GM23338 (cell line): ENCODE results near the gene GLG1. TPM values are rescaled to one million over a fixed set of nuclear protein-coding genes. Genes with fewer than 3 reads are reported as not detected.

Experiments
- ATAC-seq: fragments of 200-7000 bp; cut with Tn5 transposase; 3 replicates; pipeline ENCODE4 v1.9.1; 2020
- DNase-seq: peaks from one replicate; pipeline ENCODE4 v3.0.0-alpha.2; 2015; ENCODE audit warnings: low spot score
- H2AFZ ChIP-seq: fragments of 200-600 bp; sonication (generic); 2 replicates; pipeline ENCODE4 v1.8.0; 2016; ENCODE audit warnings: antibody characterized with exemption, mild to moderate bottlenecking, moderate library complexity
- H3F3A ChIP-seq: fragments of 200-600 bp; sonication (generic); replicated peaks from 2 replicates; pipeline ENCODE4 v1.8.0; 2017; ENCODE audit warnings: antibody characterized with exemption, mixed run types, low read depth
- H3K27ac ChIP-seq: fragments of 200-600 bp; sonication (generic); 2 replicates; pipeline ENCODE4 v1.6.1; 2016; ENCODE audit warnings: low read depth
- H3K27me3 ChIP-seq: fragments of 200-600 bp; sonication (generic); 2 replicates; pipeline ENCODE4 v1.8.0; 2016; ENCODE audit warnings: mild to moderate bottlenecking, mixed run types, moderate library complexity; ENCODE audit not compliant: insufficient read depth
- H3K36me3 ChIP-seq: fragments of 200-600 bp; sonication (generic); 2 replicates; pipeline ENCODE4 v1.8.0; 2016; ENCODE audit warnings: mild to moderate bottlenecking; ENCODE audit not compliant: insufficient read depth
- H3K4me1 ChIP-seq: fragments of 200-600 bp; sonication (generic); 2 replicates; pipeline ENCODE4 v1.8.0; 2016; ENCODE audit warnings: mild to moderate bottlenecking, moderate library complexity; ENCODE audit not compliant: insufficient read depth
- H3K4me2 ChIP-seq: fragments of 200-600 bp; sonication (generic); 2 replicates; pipeline ENCODE4 v1.7.1; 2017; ENCODE audit warnings: mixed run types
- H3K4me3 ChIP-seq: fragments of 200-600 bp; sonication (generic); 2 replicates; pipeline ENCODE4 v1.6.1; 2016; ENCODE audit warnings: mixed run types
- H3K79me2 ChIP-seq: fragments of 200-600 bp; sonication (generic); replicated peaks from 2 replicates; pipeline ENCODE4 v1.8.0; 2017; ENCODE audit warnings: mild to moderate bottlenecking; ENCODE audit not compliant: insufficient read depth
- H3K9me2 ChIP-seq: fragments of 200-600 bp; sonication (generic); 2 replicates; pipeline ENCODE4 v1.8.0; 2017; ENCODE audit not compliant: insufficient read depth
- H4K20me1 ChIP-seq: fragments of 200-600 bp; sonication (generic); replicated peaks from 2 replicates; pipeline ENCODE4 v1.8.0; 2017; ENCODE audit warnings: mild to moderate bottlenecking; ENCODE audit not compliant: insufficient read depth
- H3K27ac Mint-ChIP-seq: 2 replicates; pipeline ENCODE4 v1.8.0; 2020; ENCODE audit warnings: inconsistent platforms, mild to moderate bottlenecking, moderate library complexity, mixed read lengths
- H3K27me3 Mint-ChIP-seq: 3 replicates; pipeline ENCODE4 v1.8.0; 2022; ENCODE audit warnings: low read depth, mild to moderate bottlenecking, moderate library complexity, mixed read lengths, inconsistent platforms; ENCODE audit not compliant: insufficient read depth, poor library complexity
- H3K36me3 Mint-ChIP-seq: 3 replicates; pipeline ENCODE4 v1.8.0; 2021; ENCODE audit warnings: low read depth, mild to moderate bottlenecking, inconsistent platforms, moderate library complexity, mixed read lengths
- H3K4me1 Mint-ChIP-seq: 3 replicates; pipeline ENCODE4 v1.8.0; 2020; ENCODE audit warnings: mild to moderate bottlenecking, inconsistent platforms, mixed read lengths
- H3K4me3 Mint-ChIP-seq: 3 replicates; pipeline ENCODE4 v1.8.0; 2021; ENCODE audit warnings: moderate library complexity, mild to moderate bottlenecking, inconsistent platforms, mixed read lengths
- H3K9me3 Mint-ChIP-seq: 3 replicates; pipeline ENCODE4 v1.8.0; 2020; ENCODE audit warnings: moderate library complexity, mild to moderate bottlenecking, inconsistent platforms, mixed read lengths
- CREB1 ChIP-seq: fragments of 250-450 bp; sonication (Bioruptor Pico); IDR thresholded peaks from 2 replicates; pipeline ENCODE4 v1.5.0; 2020; ENCODE audit warnings: low read depth, mild to moderate bottlenecking, moderate library complexity
- EZH2 ChIP-seq: fragments of 200-600 bp; sonication (generic); IDR thresholded peaks from one replicate; pipeline ENCODE4 v1.8.0; 2017; ENCODE audit warnings: antibody characterized with exemption, mild to moderate bottlenecking, low read depth; ENCODE audit not compliant: unreplicated experiment
- EZH2phosphoT487 ChIP-seq: fragments of 200-600 bp; sonication (generic); IDR thresholded peaks from one replicate; pipeline ENCODE4 v1.8.1; 2018; ENCODE audit warnings: antibody characterized with exemption; ENCODE audit not compliant: unreplicated experiment
- NANOG ChIP-seq: IDR thresholded peaks from 2 replicates; pipeline ENCODE4 v1.6.1; 2016; ENCODE audit warnings: antibody characterized with exemption, borderline replicate concordance
- POLR2AphosphoS5 ChIP-seq: IDR thresholded peaks from 2 replicates; pipeline ENCODE4 v1.6.1; 2016; ENCODE audit warnings: antibody characterized with exemption, low read depth
- STAT1 ChIP-seq: IDR thresholded peaks from one replicate; pipeline ENCODE4 v1.6.1; 2016; ENCODE audit warnings: antibody characterized with exemption; ENCODE audit not compliant: unreplicated experiment
- ZNF331 ChIP-seq: fragments of 250-450 bp; sonication (Bioruptor Pico); IDR thresholded peaks from 2 replicates; pipeline ENCODE4 v1.5.0; 2020; ENCODE audit warnings: low read depth, mild to moderate bottlenecking, moderate library complexity
- polyA plus RNA-seq: library from polyadenylated mRNA; unstranded; fragments of >200 nt; fragmentation: Nextera tagmentation; extraction: Ambion mirVana; gene quantifications from 2 replicates; pipeline ENCODE4 v1.2.1, GENCODE V29; 2016
- total RNA-seq: library from RNA; depleted of rRNA; stranded (reverse); fragments of >200 nt; shearing (Covaris generic); gene quantifications from 2 replicates; pipeline ENCODE4 v1.2.3, GENCODE V29; 2014
- TF ChIP-seq, protein P1 (sequence below): IDR thresholded peaks from one replicate; pipeline ENCODE4 v1.6.1; 2018; ENCODE audit warnings: antibody characterized with exemption; ENCODE audit not compliant: unreplicated experiment
- TF ChIP-seq, protein P2 (sequence below): IDR thresholded peaks from 2 replicates; pipeline ENCODE4 v1.6.1; 2016; ENCODE audit warnings: antibody characterized with exemption
- TF ChIP-seq, protein P3 (sequence below), 2 experiments: fragments of 200-600 bp in 1 of 2; sonication (generic) in 1 of 2; conservative IDR thresholded peaks; 2 replicates each; pipeline versions ENCODE4 v1.5.1 to v1.6.1; 2016 to 2017; ENCODE audit warnings: antibody characterized with exemption in 2 of 2, low read depth in 2 of 2, mild to moderate bottlenecking in 2 of 2, moderate library complexity in 1 of 2
- TF ChIP-seq, protein P4 (sequence below): fragments of 250-450 bp; sonication (Bioruptor Pico); IDR thresholded peaks from 2 replicates; pipeline ENCODE4 v1.5.0; 2020; ENCODE audit warnings: mild to moderate bottlenecking, moderate library complexity

The GLG1 gene
- total and polyA plus RNA-seq, 2 experiments from 2014 or later, result 61.2 to 211 TPM

DNA sequence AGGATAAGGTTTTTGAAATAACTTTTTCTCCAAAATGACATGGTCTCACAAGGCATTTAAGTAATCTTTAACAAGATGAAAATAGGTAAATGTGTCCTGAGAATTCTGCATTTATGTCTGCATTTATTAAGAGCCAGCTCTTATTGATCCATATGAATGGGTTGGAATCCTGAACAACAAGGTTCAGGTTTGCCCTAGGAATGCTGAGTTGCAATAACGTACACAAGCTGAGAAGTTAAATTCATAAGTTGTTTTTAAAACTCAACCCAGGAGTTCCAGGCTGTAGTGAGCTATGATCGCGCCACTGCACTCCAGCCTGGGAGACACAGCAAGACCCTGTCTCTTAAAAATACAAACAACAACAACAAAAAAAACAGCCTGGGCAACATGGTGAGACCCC lies 28.1 kb downstream of the GLG1 start:
- no peak for DNase-seq
- peaks cover under 1% of the 10 kb centered on the region; the same call in 1 of the 2 replicates for H3K4me1 ChIP-seq
- no peak for ATAC-seq
- H3K27ac Mint-ChIP-seq, result no peak overlapping the region
- H3K4me3 ChIP-seq, result no peak overlapping the region
- H3K4me1 Mint-ChIP-seq, result peaks cover 8% of the 10 kb centered on the region
- H3K9me2 ChIP-seq, result no peaks in the 10 kb centered on the region
- H3K27me3 Mint-ChIP-seq, result peaks cover 5% of the 10 kb centered on the region
- no peaks in the 10 kb centered on the region for H3K9me3 Mint-ChIP-seq
- H3K36me3 Mint-ChIP-seq, result no peaks in the 10 kb centered on the region
- TF ChIP-seq ZNF331 (CRISPR knock-in tag), result no peak
- no peak for TF ChIP-seq CREB1
- TF ChIP-seq, protein P1, sequence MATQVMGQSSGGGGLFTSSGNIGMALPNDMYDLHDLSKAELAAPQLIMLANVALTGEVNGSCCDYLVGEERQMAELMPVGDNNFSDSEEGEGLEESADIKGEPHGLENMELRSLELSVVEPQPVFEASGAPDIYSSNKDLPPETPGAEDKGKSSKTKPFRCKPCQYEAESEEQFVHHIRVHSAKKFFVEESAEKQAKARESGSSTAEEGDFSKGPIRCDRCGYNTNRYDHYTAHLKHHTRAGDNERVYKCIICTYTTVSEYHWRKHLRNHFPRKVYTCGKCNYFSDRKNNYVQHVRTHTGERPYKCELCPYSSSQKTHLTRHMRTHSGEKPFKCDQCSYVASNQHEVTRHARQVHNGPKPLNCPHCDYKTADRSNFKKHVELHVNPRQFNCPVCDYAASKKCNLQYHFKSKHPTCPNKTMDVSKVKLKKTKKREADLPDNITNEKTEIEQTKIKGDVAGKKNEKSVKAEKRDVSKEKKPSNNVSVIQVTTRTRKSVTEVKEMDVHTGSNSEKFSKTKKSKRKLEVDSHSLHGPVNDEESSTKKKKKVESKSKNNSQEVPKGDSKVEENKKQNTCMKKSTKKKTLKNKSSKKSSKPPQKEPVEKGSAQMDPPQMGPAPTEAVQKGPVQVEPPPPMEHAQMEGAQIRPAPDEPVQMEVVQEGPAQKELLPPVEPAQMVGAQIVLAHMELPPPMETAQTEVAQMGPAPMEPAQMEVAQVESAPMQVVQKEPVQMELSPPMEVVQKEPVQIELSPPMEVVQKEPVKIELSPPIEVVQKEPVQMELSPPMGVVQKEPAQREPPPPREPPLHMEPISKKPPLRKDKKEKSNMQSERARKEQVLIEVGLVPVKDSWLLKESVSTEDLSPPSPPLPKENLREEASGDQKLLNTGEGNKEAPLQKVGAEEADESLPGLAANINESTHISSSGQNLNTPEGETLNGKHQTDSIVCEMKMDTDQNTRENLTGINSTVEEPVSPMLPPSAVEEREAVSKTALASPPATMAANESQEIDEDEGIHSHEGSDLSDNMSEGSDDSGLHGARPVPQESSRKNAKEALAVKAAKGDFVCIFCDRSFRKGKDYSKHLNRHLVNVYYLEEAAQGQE, result no peak
- no peak for TF ChIP-seq POLR2AphosphoS5
- TF ChIP-seq EZH2phosphoT487, result no peak
- TF ChIP-seq, protein P2, sequence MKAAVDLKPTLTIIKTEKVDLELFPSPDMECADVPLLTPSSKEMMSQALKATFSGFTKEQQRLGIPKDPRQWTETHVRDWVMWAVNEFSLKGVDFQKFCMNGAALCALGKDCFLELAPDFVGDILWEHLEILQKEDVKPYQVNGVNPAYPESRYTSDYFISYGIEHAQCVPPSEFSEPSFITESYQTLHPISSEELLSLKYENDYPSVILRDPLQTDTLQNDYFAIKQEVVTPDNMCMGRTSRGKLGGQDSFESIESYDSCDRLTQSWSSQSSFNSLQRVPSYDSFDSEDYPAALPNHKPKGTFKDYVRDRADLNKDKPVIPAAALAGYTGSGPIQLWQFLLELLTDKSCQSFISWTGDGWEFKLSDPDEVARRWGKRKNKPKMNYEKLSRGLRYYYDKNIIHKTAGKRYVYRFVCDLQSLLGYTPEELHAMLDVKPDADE, result no peak
- no peak for TF ChIP-seq EZH2
- TF ChIP-seq STAT1, result no peak
- TF ChIP-seq NANOG, result no peak
- TF ChIP-seq, protein P3, sequence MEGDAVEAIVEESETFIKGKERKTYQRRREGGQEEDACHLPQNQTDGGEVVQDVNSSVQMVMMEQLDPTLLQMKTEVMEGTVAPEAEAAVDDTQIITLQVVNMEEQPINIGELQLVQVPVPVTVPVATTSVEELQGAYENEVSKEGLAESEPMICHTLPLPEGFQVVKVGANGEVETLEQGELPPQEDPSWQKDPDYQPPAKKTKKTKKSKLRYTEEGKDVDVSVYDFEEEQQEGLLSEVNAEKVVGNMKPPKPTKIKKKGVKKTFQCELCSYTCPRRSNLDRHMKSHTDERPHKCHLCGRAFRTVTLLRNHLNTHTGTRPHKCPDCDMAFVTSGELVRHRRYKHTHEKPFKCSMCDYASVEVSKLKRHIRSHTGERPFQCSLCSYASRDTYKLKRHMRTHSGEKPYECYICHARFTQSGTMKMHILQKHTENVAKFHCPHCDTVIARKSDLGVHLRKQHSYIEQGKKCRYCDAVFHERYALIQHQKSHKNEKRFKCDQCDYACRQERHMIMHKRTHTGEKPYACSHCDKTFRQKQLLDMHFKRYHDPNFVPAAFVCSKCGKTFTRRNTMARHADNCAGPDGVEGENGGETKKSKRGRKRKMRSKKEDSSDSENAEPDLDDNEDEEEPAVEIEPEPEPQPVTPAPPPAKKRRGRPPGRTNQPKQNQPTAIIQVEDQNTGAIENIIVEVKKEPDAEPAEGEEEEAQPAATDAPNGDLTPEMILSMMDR (conservative IDR thresholded peaks at IDR 0.05; ENCODE audit: low read depth in 2 of 2), result no peak
- TF ChIP-seq, protein P4, sequence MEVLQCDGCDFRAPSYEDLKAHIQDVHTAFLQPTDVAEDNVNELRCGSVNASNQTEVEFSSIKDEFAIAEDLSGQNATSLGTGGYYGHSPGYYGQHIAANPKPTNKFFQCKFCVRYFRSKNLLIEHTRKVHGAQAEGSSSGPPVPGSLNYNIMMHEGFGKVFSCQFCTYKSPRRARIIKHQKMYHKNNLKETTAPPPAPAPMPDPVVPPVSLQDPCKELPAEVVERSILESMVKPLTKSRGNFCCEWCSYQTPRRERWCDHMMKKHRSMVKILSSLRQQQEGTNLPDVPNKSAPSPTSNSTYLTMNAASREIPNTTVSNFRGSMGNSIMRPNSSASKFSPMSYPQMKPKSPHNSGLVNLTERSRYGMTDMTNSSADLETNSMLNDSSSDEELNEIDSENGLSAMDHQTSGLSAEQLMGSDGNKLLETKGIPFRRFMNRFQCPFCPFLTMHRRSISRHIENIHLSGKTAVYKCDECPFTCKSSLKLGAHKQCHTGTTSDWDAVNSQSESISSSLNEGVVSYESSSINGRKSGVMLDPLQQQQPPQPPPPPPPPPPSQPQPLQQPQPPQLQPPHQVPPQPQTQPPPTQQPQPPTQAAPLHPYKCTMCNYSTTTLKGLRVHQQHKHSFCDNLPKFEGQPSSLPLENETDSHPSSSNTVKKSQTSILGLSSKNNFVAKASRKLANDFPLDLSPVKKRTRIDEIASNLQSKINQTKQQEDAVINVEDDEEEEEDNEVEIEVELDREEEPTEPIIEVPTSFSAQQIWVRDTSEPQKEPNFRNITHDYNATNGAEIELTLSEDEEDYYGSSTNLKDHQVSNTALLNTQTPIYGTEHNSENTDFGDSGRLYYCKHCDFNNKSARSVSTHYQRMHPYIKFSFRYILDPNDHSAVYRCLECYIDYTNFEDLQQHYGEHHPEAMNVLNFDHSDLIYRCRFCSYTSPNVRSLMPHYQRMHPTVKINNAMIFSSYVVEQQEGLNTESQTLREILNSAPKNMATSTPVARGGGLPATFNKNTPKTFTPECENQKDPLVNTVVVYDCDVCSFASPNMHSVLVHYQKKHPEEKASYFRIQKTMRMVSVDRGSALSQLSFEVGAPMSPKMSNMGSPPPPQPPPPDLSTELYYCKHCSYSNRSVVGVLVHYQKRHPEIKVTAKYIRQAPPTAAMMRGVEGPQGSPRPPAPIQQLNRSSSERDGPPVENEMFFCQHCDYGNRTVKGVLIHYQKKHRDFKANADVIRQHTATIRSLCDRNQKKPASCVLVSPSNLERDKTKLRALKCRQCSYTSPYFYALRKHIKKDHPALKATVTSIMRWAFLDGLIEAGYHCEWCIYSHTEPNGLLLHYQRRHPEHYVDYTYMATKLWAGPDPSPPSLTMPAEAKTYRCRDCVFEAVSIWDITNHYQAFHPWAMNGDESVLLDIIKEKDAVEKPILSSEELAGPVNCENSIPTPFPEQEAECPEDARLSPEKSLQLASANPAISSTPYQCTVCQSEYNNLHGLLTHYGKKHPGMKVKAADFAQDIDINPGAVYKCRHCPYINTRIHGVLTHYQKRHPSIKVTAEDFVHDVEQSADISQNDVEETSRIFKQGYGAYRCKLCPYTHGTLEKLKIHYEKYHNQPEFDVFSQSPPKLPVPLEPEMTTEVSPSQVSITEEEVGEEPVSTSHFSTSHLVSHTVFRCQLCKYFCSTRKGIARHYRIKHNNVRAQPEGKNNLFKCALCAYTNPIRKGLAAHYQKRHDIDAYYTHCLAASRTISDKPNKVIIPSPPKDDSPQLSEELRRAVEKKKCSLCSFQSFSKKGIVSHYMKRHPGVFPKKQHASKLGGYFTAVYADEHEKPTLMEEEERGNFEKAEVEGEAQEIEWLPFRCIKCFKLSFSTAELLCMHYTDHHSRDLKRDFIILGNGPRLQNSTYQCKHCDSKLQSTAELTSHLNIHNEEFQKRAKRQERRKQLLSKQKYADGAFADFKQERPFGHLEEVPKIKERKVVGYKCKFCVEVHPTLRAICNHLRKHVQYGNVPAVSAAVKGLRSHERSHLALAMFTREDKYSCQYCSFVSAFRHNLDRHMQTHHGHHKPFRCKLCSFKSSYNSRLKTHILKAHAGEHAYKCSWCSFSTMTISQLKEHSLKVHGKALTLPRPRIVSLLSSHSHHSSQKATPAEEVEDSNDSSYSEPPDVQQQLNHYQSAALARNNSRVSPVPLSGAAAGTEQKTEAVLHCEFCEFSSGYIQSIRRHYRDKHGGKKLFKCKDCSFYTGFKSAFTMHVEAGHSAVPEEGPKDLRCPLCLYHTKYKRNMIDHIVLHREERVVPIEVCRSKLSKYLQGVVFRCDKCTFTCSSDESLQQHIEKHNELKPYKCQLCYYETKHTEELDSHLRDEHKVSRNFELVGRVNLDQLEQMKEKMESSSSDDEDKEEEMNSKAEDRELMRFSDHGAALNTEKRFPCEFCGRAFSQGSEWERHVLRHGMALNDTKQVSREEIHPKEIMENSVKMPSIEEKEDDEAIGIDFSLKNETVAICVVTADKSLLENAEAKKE (CRISPR knock-in tag), result no peak
- no peak overlapping the region for H3K4me2 ChIP-seq
- H3K27me3 ChIP-seq, result no peaks in the 10 kb centered on the region
- no peaks in the 10 kb centered on the region for H3F3A ChIP-seq
- H2AFZ ChIP-seq, result no peak overlapping the region
- peaks cover 38% of the 10 kb centered on the region for H4K20me1 ChIP-seq
- H3K4me3 Mint-ChIP-seq, result no peak overlapping the region
- peaks cover 99% of the 10 kb centered on the region for H3K79me2 ChIP-seq
- no peaks in the 10 kb centered on the region for H3K36me3 ChIP-seq
- no peak overlapping the region for H3K27ac ChIP-seq
